Stimulated activated CD4-positive, alpha-beta T cell treated with anti-CD3 and anti-CD28 coated beads, Interleukin-15, amount 100 ng/mL, for 1 hour (primary cell): ENCODE measurements around the gene RBM6.
"Not testable (repeated sequence)": the region's sequence is repeated elsewhere in the genome, so short reads cannot be mapped to it uniquely, and the experiment has no call there.

Source experiments
- DNase-seq, 2 donors: peaks; one replicate each; pipeline ENCODE4 v3.0.0-alpha.2; 2020; ENCODE audit warnings: low read depth in 1 of 2, low spot score in 1 of 2

The RBM6 gene

GRCh38 chr3:49976942-49977341 lies 37.0 kb downstream of the RBM6 start:
- no peak for DNase-seq

GRCh38 chr3:49984394-49984793 lies 44.4 kb downstream of the RBM6 start:
- DNase-seq: no peak

GRCh38 chr3:49992326-49992725 lies 52.4 kb downstream of the RBM6 start:
- no peak for DNase-seq

GRCh38 chr3:49994476-49994875 lies 54.5 kb downstream of the RBM6 start:
- DNase-seq: no peak

- DNase-seq: no peak
Measured at GRCh38 chr3:49996016-49996415, 56.1 kb downstream of the RBM6 start.

GRCh38 chr3:49997862-49998261 lies 57.9 kb downstream of the RBM6 start:
- no peak for DNase-seq

- no peak for DNase-seq
Measured at GRCh38 chr3:49998326-49998725, 58.4 kb downstream of the RBM6 start.

- no peak for DNase-seq
Measured at GRCh38 chr3:50001511-50001910, 61.6 kb downstream of the RBM6 start.

GRCh38 chr3:50003216-50003615 lies 63.3 kb downstream of the RBM6 start:
- no peak for DNase-seq

- DNase-seq: no peak
Measured at GRCh38 chr3:50003824-50004223, 63.9 kb downstream of the RBM6 start.

GRCh38 chr3:50008931-50009330 lies 69.0 kb downstream of the RBM6 start:
- DNase-seq: no peak

GRCh38 chr3:50010959-50011358 lies 71.0 kb downstream of the RBM6 start:
- no peak for DNase-seq

- no peak for DNase-seq
Measured at GRCh38 chr3:50015918-50016317, 76.0 kb downstream of the RBM6 start.

- DNase-seq: no peak
Measured at GRCh38 chr3:50028346-50028745, 88.4 kb downstream of the RBM6 start.

- not testable (repeated sequence) for DNase-seq
Measured at GRCh38 chr3:50031201-50031600, 91.3 kb downstream of the RBM6 start.

- DNase-seq: no peak
Measured at GRCh38 chr3:50044976-50045375, 105.0 kb downstream of the RBM6 start.

- no peak for DNase-seq
Measured at GRCh38 chr3:50047426-50047825, 107.5 kb downstream of the RBM6 start.

GRCh38 chr3:50050361-50050760 lies 110.4 kb downstream of the RBM6 start:
- DNase-seq: no peak

GRCh38 chr3:50057756-50058155 lies 117.8 kb downstream of the RBM6 start:
- DNase-seq: no peak

GRCh38 chr3:50068134-50068533 lies 128.2 kb downstream of the RBM6 start:
- no peak for DNase-seq

- no peak for DNase-seq
Measured at GRCh38 chr3:50078091-50078490, 138.1 kb downstream of the RBM6 start.

- no peak for DNase-seq
Measured at GRCh38 chr3:50078622-50079021, 138.7 kb downstream of the RBM6 start.

- not testable (repeated sequence) for DNase-seq
Measured at GRCh38 chr3:50084951-50085350, 145.0 kb downstream of the RBM6 start.
